H1 (cell line): ENCODE measurements around the gene PARS2. TPM values are rescaled to one million over a fixed set of nuclear protein-coding genes. Genes with fewer than 3 reads are reported as not detected.

Experiments used
- CTCF ChIA-PET: fragments of 300-600 bp; sonication (Branson Sonifier 250); formaldehyde crosslinking; loops from one replicate; lab custom pipeline; 2021; ENCODE audit not compliant: partially characterized antibody; lab: Charles Lee
- POLR2A ChIA-PET: fragments of 300-600 bp; sonication (Branson Sonifier 250); formaldehyde crosslinking; loops from one replicate; lab custom pipeline; 2021; ENCODE audit warnings: inconsistent platforms; ENCODE audit not compliant: partially characterized antibody; lab: Charles Lee
- DNase-seq, 2 experiments: peaks; one replicate each; pipeline versions ENCODE4 v3.0.0 to v3.0.0-alpha.2; 2010 to 2022; ENCODE audit warnings: low spot score in 2 of 2, low read depth in 1 of 2, mixed read lengths in 1 of 2
- FAIRE-seq: peaks from 2 replicates; lab custom pipeline; 2011; peaks lifted over from hg19 to GRCh38; lab: Jason Lieb, UNC
- H2AFZ ChIP-seq: 2 replicates; pipeline ENCODE4 v1.8.1; 2012; ENCODE audit warnings: low read length, inconsistent platforms
- H2AK5ac ChIP-seq: 2 replicates; pipeline ENCODE4 v1.6.1; 2013; ENCODE audit warnings: low read depth, low read length
- H2BK120ac ChIP-seq: replicated peaks from 2 replicates; pipeline ENCODE3; 2013; ENCODE audit warnings: low read depth, low read length, inconsistent platforms
- H2BK12ac ChIP-seq: 2 replicates; pipeline ENCODE4 v1.6.1; 2013; ENCODE audit warnings: low read depth, low read length
- H2BK15ac ChIP-seq: 2 replicates; pipeline ENCODE4 v1.6.1; 2013; ENCODE audit warnings: low read length
- H2BK20ac ChIP-seq: 2 replicates; pipeline ENCODE4 v1.6.1; 2013; ENCODE audit warnings: low read length
- H2BK5ac ChIP-seq: 2 replicates; pipeline ENCODE4 v1.6.1; 2013; ENCODE audit warnings: low read depth, low read length
- H3K14ac ChIP-seq: 2 replicates; pipeline ENCODE4 v1.6.1; 2013; ENCODE audit warnings: inconsistent platforms; ENCODE audit not compliant: insufficient read length
- H3K18ac ChIP-seq: 2 replicates; pipeline ENCODE4 v1.6.1; 2013; ENCODE audit warnings: low read length; ENCODE audit errors: extremely low read depth
- H3K23ac ChIP-seq: 2 replicates; pipeline ENCODE4 v1.6.1; 2013; ENCODE audit warnings: inconsistent platforms; ENCODE audit not compliant: insufficient read length
- H3K23me2 ChIP-seq: 2 replicates; pipeline ENCODE4 v1.6.1; 2013; ENCODE audit warnings: low read depth, low read length
- H3K27ac ChIP-seq: 2 replicates; pipeline ENCODE4 v1.6.1; 2011; ENCODE audit warnings: low read depth, low read length, inconsistent platforms
- H3K27me3 ChIP-seq, 4 experiments: replicated peaks in 1 of 4; 1 replicate in 1 of 4; 2 replicates in 3 of 4; pipeline versions ENCODE4 v1.6.1 to v1.8.1; 2011 to 2013; ENCODE audit warnings: low read length in 3 of 4, mild to moderate bottlenecking in 3 of 4, inconsistent platforms in 2 of 4, mixed read lengths in 2 of 4, moderate library complexity in 1 of 4; ENCODE audit not compliant: control insufficient read depth in 3 of 4, insufficient read depth in 3 of 4; ENCODE audit errors: extremely low read depth in 1 of 4
- H3K36me3 ChIP-seq, 4 experiments: 2 replicates each; pipeline versions ENCODE4 v1.6.1 to v1.8.1; 2011 to 2013; ENCODE audit warnings: mild to moderate bottlenecking in 4 of 4, low read length in 3 of 4, moderate library complexity in 2 of 4, control low read depth in 1 of 4, inconsistent platforms in 1 of 4; ENCODE audit not compliant: insufficient read depth in 4 of 4, control insufficient read depth in 2 of 4
- H3K4ac ChIP-seq: replicated peaks from 2 replicates; pipeline ENCODE3; 2013; ENCODE audit warnings: low read length, low read depth, mixed read lengths, inconsistent platforms; ENCODE audit not compliant: insufficient read length
- H3K4me1 ChIP-seq, 4 experiments: replicated peaks in 1 of 4; 1 replicate in 1 of 4; 2 replicates in 3 of 4; pipeline versions ENCODE4 v1.6.1 to v1.8.1; 2011 to 2013; ENCODE audit warnings: low read length in 3 of 4, inconsistent platforms in 2 of 4, mixed read lengths in 1 of 4; ENCODE audit not compliant: insufficient read depth in 4 of 4, control insufficient read depth in 3 of 4
- H3K4me2 ChIP-seq, 2 experiments: 2 replicates each; pipeline versions ENCODE4 v1.6.1 to v1.8.1; 2011 to 2013; ENCODE audit warnings: low read depth in 2 of 2, low read length in 2 of 2, control low read depth in 1 of 2, inconsistent platforms in 1 of 2, mild to moderate bottlenecking in 1 of 2; ENCODE audit not compliant: insufficient read depth in 1 of 2
- H3K4me3 ChIP-seq, 4 experiments: fragments of 200-600, 300-600 bp in 1 of 4; sonication (generic), shearing (Covaris generic), sonication (Bioruptor Twin) in 1 of 4; 2 replicates each; pipeline versions ENCODE4 v1.5.1 to v1.8.1; 2011 to 2016; ENCODE audit warnings: low read length in 4 of 4, low read depth in 3 of 4, control low read depth in 2 of 4, inconsistent platforms in 2 of 4, mild to moderate bottlenecking in 2 of 4, mixed read lengths in 1 of 4, moderate library complexity in 1 of 4; ENCODE audit not compliant: insufficient read depth in 2 of 4; ENCODE audit errors: extremely low read depth in 1 of 4
- H3K56ac ChIP-seq: replicated peaks from 2 replicates; pipeline ENCODE3; 2013; ENCODE audit warnings: low read depth, mild to moderate bottlenecking, mixed read lengths, low read length, inconsistent platforms; ENCODE audit not compliant: insufficient read length
- H3K79me1 ChIP-seq: 2 replicates; pipeline ENCODE4 v1.6.1; 2013; ENCODE audit warnings: low read depth, low read length, control low read depth
- H3K79me2 ChIP-seq, 2 experiments: 2 replicates each; pipeline versions ENCODE4 v1.6.1 to v1.8.1; 2012 to 2013; ENCODE audit warnings: low read length in 2 of 2, mild to moderate bottlenecking in 2 of 2, inconsistent platforms in 1 of 2; ENCODE audit not compliant: insufficient read depth in 2 of 2, control insufficient read depth in 1 of 2
- H3K9ac ChIP-seq, 4 experiments: replicated peaks in 1 of 4; 1 replicate in 1 of 4; 2 replicates in 3 of 4; pipeline versions ENCODE4 v1.6.1 to v1.8.1; 2011 to 2013; ENCODE audit warnings: low read depth in 3 of 4, low read length in 3 of 4, control low read depth in 2 of 4, mild to moderate bottlenecking in 2 of 4, moderate library complexity in 2 of 4, inconsistent platforms in 1 of 4; ENCODE audit errors: extremely low read depth in 1 of 4
- H3K9me3 ChIP-seq, 2 experiments: 2 replicates each; pipeline versions ENCODE4 v1.6.1 to v1.8.1; 2012 to 2013; ENCODE audit warnings: mild to moderate bottlenecking in 2 of 2, moderate library complexity in 2 of 2, control low read depth in 1 of 2, inconsistent platforms in 1 of 2, low read depth in 1 of 2, low read length in 1 of 2, mixed read lengths in 1 of 2; ENCODE audit not compliant: insufficient read depth in 2 of 2
- H4K20me1 ChIP-seq, 2 experiments: replicated peaks in 1 of 2; 2 replicates each; pipeline versions ENCODE3 to v1.8.1; 2011 to 2013; ENCODE audit warnings: inconsistent platforms in 2 of 2, low read length in 2 of 2, mild to moderate bottlenecking in 1 of 2; ENCODE audit not compliant: insufficient read depth in 2 of 2, control insufficient read depth in 1 of 2
- H4K5ac ChIP-seq: 2 replicates; pipeline ENCODE4 v1.6.1; 2013; ENCODE audit warnings: low read length, low read depth, mixed read lengths, inconsistent platforms; ENCODE audit not compliant: insufficient read length
- H4K8ac ChIP-seq: 2 replicates; pipeline ENCODE4 v1.8.0; 2013; ENCODE audit warnings: mild to moderate bottlenecking, moderate library complexity, low read length, inconsistent platforms; ENCODE audit not compliant: insufficient read depth; ENCODE audit errors: extremely low read depth
- H4K91ac ChIP-seq: replicated peaks from 2 replicates; pipeline ENCODE3; 2013; ENCODE audit warnings: low read length, mixed read lengths, inconsistent platforms; ENCODE audit not compliant: insufficient read length
- CHD2 ChIP-seq: IDR thresholded peaks from 2 replicates; pipeline ENCODE4 v1.6.1; 2012; ENCODE audit warnings: low read length, improper control_type of control experiment
- CREB1 ChIP-seq: IDR thresholded peaks from 2 replicates; pipeline ENCODE4 v1.6.1; 2012; ENCODE audit warnings: inconsistent platforms
- CTCF ChIP-seq, 3 experiments: IDR thresholded peaks; 1 replicate in 2 of 3; 2 replicates in 1 of 3; pipeline versions ENCODE4 v1.5.1 to v1.6.1; 2011; ENCODE audit warnings: low read length in 3 of 3, mild to moderate bottlenecking in 3 of 3, inconsistent platforms in 2 of 3, low read depth in 1 of 3, moderate library complexity in 1 of 3; ENCODE audit not compliant: insufficient read depth in 1 of 3; ENCODE audit errors: control extremely low read depth in 1 of 3
- JUND ChIP-seq: IDR thresholded peaks from 2 replicates; pipeline ENCODE4 v1.6.1; 2011; ENCODE audit warnings: mild to moderate bottlenecking, improper control_type of control experiment, low read length
- NRF1 ChIP-seq: IDR thresholded peaks from 2 replicates; pipeline ENCODE4 v1.6.1; 2011; ENCODE audit warnings: mild to moderate bottlenecking, low read depth, low read length, improper control_type of control experiment
- POLR2A ChIP-seq, 2 experiments: IDR thresholded peaks; 1 replicate in 1 of 2; 2 replicates in 1 of 2; pipeline ENCODE4 v1.6.1; 2011; ENCODE audit warnings: low read depth in 2 of 2, low read length in 2 of 2, mild to moderate bottlenecking in 2 of 2; ENCODE audit errors: control extremely low read depth in 1 of 2
- POLR2AphosphoS5 ChIP-seq: IDR thresholded peaks from 2 replicates; pipeline ENCODE4 v1.6.1; 2011; ENCODE audit warnings: low read depth, low read length
- RAD21 ChIP-seq, 2 experiments: IDR thresholded peaks in 1 of 2; conservative IDR thresholded peaks in 1 of 2; 2 replicates each; pipeline ENCODE4 v1.6.1; 2011; ENCODE audit warnings: low read depth in 2 of 2, low read length in 2 of 2, improper control_type of control experiment in 1 of 2, inconsistent platforms in 1 of 2, mild to moderate bottlenecking in 1 of 2, moderate library complexity in 1 of 2
- SP1 ChIP-seq: IDR thresholded peaks from 2 replicates; pipeline ENCODE4 v1.6.1; 2011; ENCODE audit warnings: low read depth, low read length
- TEAD4 ChIP-seq: IDR thresholded peaks from 2 replicates; pipeline ENCODE4 v1.6.1; 2012; ENCODE audit warnings: low read depth, low read length, inconsistent platforms, mixed read lengths
- WGBS, 2 experiments: shearing (Covaris generic) in 1 of 2; methylation state at CpG; one replicate each; pipeline versions ENCODE4 v1.1.6 to v1.1.7; 2013 to 2015; ENCODE audit warnings: low lambda C conversion rate in 2 of 2, mixed read lengths in 2 of 2, inconsistent platforms in 1 of 2, low coverage in 1 of 2, missing lambda C conversion rate in 1 of 2; ENCODE audit not compliant: insufficient replicate concordance in 2 of 2, insufficient coverage in 1 of 2, insufficient read length in 1 of 2; ENCODE audit errors: extremely low coverage in 1 of 2, missing lambda C conversion rate in 1 of 2; 5-methylcytosine and 5-hydroxymethylcytosine counted together
- polyA plus RNA-seq, 7 experiments: library from polyadenylated mRNA; depleted of rRNA in 3 of 7; stranded (reverse) in 5 of 7; unstranded in 2 of 7; fragments of >200 nt in 5 of 7; fragments of 200-250 nt in 2 of 7; gene quantifications; 1 replicate in 5 of 7; 2 replicates in 1 of 7; 4 replicates in 1 of 7; pipeline versions ENCODE4 v1.2.1 to v1.2.3, GENCODE V29; 2011 to 2013; ENCODE audit warnings: missing spikeins in 2 of 7, mixed read lengths in 2 of 7
- total RNA-seq: library from RNA; stranded (reverse); fragmentation: NEBNext Ultra II Directional; extraction: Animal tissue kit (Norgen Biotek cat#: 25700); gene quantifications from 2 replicates; pipeline ENCODE4 v1.2.1, GENCODE V29; 2021

The PARS2 gene
- total and polyA plus RNA-seq, 2 of the 8 experiments (the other 6 are each of a cell fraction or from before 2014, with no cell fraction given) = 8.9 to 10.0 TPM

GRCh38 chr1:54768093-54768492, 3.8 kb upstream of the PARS2 start:
- H3K27ac ChIP-seq = no peak overlapping the region
- 97% methylated on average over 5 of the region's 5 CpGs; no CpG with 5 or more reads in 1 of the 2 experiments for WGBS, 2 experiments
- no peak overlapping the region for H3K4ac ChIP-seq
- H3K79me1 ChIP-seq = peaks cover 4% of the 10 kb centered on the region; the same call in 1 of the 2 replicates
- H3K36me3 ChIP-seq = no peaks in the 10 kb centered on the region
- H3K23me2 ChIP-seq = peaks cover 7% of the 10 kb centered on the region; the same call in 1 of the 2 replicates
- no peak overlapping the region for H3K18ac ChIP-seq
- H4K8ac ChIP-seq = no peak overlapping the region
- no peak overlapping the region for H2BK12ac ChIP-seq
- peaks cover 0 to 10% of the 10 kb centered on the region in 2 experiments; a peak in 2 of 4 replicates for H3K79me2 ChIP-seq
- H2BK5ac ChIP-seq = no peak overlapping the region
- no peak overlapping the region for H2BK20ac ChIP-seq
- no peak for DNase-seq
- no peaks in the 10 kb centered on the region for H3K9me3 ChIP-seq
- H3K27me3 ChIP-seq = no peaks in the 10 kb centered on the region
- H2BK120ac ChIP-seq = no peak overlapping the region
- no peak overlapping the region for H2AFZ ChIP-seq
- H3K4me3 ChIP-seq = no peak overlapping the region
- H3K4me1 ChIP-seq = no peaks in the 10 kb centered on the region
- H2BK15ac ChIP-seq = 0 out of 2 replicates have a peak overlapping the region, but pooled peaks have one; percentile 5
- no peak overlapping the region for H3K23ac ChIP-seq
- H3K4me2 ChIP-seq = no peak overlapping the region
- H4K20me1 ChIP-seq = no peaks in the 10 kb centered on the region
- no peak overlapping the region for H3K14ac ChIP-seq
- no peak overlapping the region for H3K56ac ChIP-seq
- ChIA-PET CTCF (interaction anchor here (0.7 to 5.4 kb wide), 8 partner anchors 13 to 41 kb away, joined by 3 to 43 read pairs (median 3); partner anchors contain the start of gene TTC22), POLR2A (interaction anchor here (0.9 to 1.4 kb wide), 2 partner anchors 24 to 94 kb away, joined by 3 to 4 read pairs; no protein-coding TSS in a partner anchor)
- H4K91ac ChIP-seq = no peak overlapping the region
- H3K9ac ChIP-seq = no peak overlapping the region
- H2AK5ac ChIP-seq = no peak overlapping the region
- FAIRE-seq = no peak
- H4K5ac ChIP-seq = no peak overlapping the region
- TF ChIP-seq SP1 (no peak), POLR2A (IDR thresholded peaks at IDR 0.05; ENCODE audit: control extremely low read depth in 1 of 2, low read depth in 2 of 2, low read length in 2 of 2) (no peak), RAD21 (IDR thresholded peaks at IDR 0.05 in 1 of 2, conservative IDR thresholded peaks at IDR 0.05 in 1 of 2; ENCODE audit: low read depth in 2 of 2, low read length in 2 of 2) (peak; percentile 29 to 48), CREB1 (no peak), POLR2AphosphoS5 (no peak), TEAD4 (no peak), CHD2 (no peak), NRF1 (no peak), JUND (no peak), CTCF (IDR thresholded peaks at IDR 0.05; ENCODE audit: control extremely low read depth in 1 of 3, insufficient read depth in 1 of 3, low read depth in 1 of 3, low read length in 3 of 3) (peak; percentile 20 to 40 (median 21))
